Heart left ventricle (tissue), 16 donors: ENCODE data around the gene ASTN2. TPM values are rescaled to one million over a fixed set of nuclear protein-coding genes. Genes with fewer than 3 reads are reported as not detected.

Experiments used
- ATAC-seq, 4 donors: fragments of 200-7000 bp; cut with Tn5 transposase; one replicate each; pipeline ENCODE4 v1.9.1; 2020 to 2022; ENCODE audit warnings: moderate library complexity in 4 of 4, mild to moderate bottlenecking in 3 of 4, moderate number of reproducible peaks in 1 of 4
- DNase-seq, 5 donors: peaks; one replicate each; pipeline ENCODE4 v3.0.0-alpha.2; 2020
- H3K27ac ChIP-seq, 12 donors: fragments of 200-600 bp; sonication (generic) in 4 of 12; one replicate each; pipeline versions ENCODE4 v1.5.0 to v1.8.0; 2016 to 2022; ENCODE audit warnings: mild to moderate bottlenecking in 2 of 12
- H3K27me3 ChIP-seq, 9 donors: fragments of 200-600 bp; sonication (generic) in 2 of 9; one replicate each; pipeline versions ENCODE4 v1.5.1 to v1.8.0; 2016 to 2022; ENCODE audit warnings: mild to moderate bottlenecking in 3 of 9
- H3K36me3 ChIP-seq, 9 donors: fragments of 200-600 bp; sonication (generic) in 2 of 9; one replicate each; pipeline versions ENCODE4 v1.5.0 to v1.8.0; 2018 to 2022; ENCODE audit warnings: mild to moderate bottlenecking in 2 of 9
- H3K4me1 ChIP-seq, 12 donors: fragments of 200-600 bp; sonication (generic) in 4 of 12; one replicate each; pipeline versions ENCODE4 v1.5.0 to v1.8.0; 2016 to 2022; ENCODE audit warnings: mild to moderate bottlenecking in 3 of 12
- H3K4me3 ChIP-seq, 12 donors: fragments of 200-600 bp; sonication (generic) in 4 of 12; one replicate each; pipeline versions ENCODE4 v1.5.0 to v1.8.0; 2017 to 2022; ENCODE audit warnings: mild to moderate bottlenecking in 9 of 12, moderate library complexity in 4 of 12
- H3K9me3 ChIP-seq, 12 donors: fragments of 200-600 bp; sonication (generic) in 4 of 12; one replicate each; pipeline versions ENCODE4 v1.5.0 to v1.8.0; 2016 to 2022; ENCODE audit warnings: mild to moderate bottlenecking in 1 of 12
- POLR2A ChIP-seq, 2 donors: fragments of 450-650 bp; IDR thresholded peaks; one replicate each; pipeline ENCODE4 v1.6.1; 2017; ENCODE audit warnings: antibody characterized with exemption in 2 of 2, mild to moderate bottlenecking in 2 of 2, moderate library complexity in 2 of 2
- WGBS, 4 donors: extraction: QIAGEN DNeasy Blood & Tissue Kit in 2 of 4; methylation state at CpG; one replicate each; pipeline versions ENCODE4 v1.1.5 to v1.1.7; 2013 to 2018; 5-methylcytosine and 5-hydroxymethylcytosine counted together
- intact Hi-C, 10 donors: fragments of 100-400 bp; cut with DNase I; formaldehyde crosslinking; loops; one replicate each; pipeline versions ENCODE4 v1.11.1 to v1.14.2; 2022
- polyA plus RNA-seq, 2 donors: library from polyadenylated mRNA; stranded (reverse); fragments of 200-250 nt; gene quantifications; one replicate each; pipeline ENCODE4 v1.2.3, GENCODE V29; 2013
- total RNA-seq, 9 donors: library from RNA; depleted of rRNA in 2 of 9; stranded (reverse); fragments of >200 nt in 2 of 9; fragmentation: NEBNext Ultra II Directional in 3 of 9; extraction: Animal tissue kit (Norgen Biotek cat#: 25700) in 3 of 9; gene quantifications; one replicate each; pipeline versions ENCODE4 v1.1.0 to v1.2.4, GENCODE V29; 2016 to 2023
- TF ChIP-seq, protein P1 (sequence below), 12 donors: fragments of 200-600 bp; sonication (generic) in 4 of 12; IDR thresholded peaks; one replicate each; pipeline versions ENCODE4 v1.5.0 to v1.8.0; 2018 to 2022; ENCODE audit warnings: antibody characterized with exemption in 12 of 12, mild to moderate bottlenecking in 5 of 12
- donor health status: ischemic (EF 13 %, LVEDD 7.1; RV severe dilation, severe dysfunction).
- donor health status: healthy with polysubstance abuse.
- donor health status: DM: no; HTN: yes; CAD: no.
- donor health status: DM: no; HTN: no; CAD: no.
- donor health status: ischemic (EF 25% LVEDD 6.9; RV normal size, moderate dysfunction).
- donor health status: ischemic (EF 25% LVEDD 5.7; RV mildly dilated, moderate dysfunction).
- donor health status: healthy.
- donor health status: DM: yes; HTN: yes; CAD: no.
- donor health status: ischemic (EF 35%, LVEDD 5.7; RV mildly dilated, moderate dysfunction).
- donor health status: nonischemic (EF 11% LVEDD 7.7; RV severe dilation, severe dysfunction).
- donor health status: DM: yes; HTN: yes; CAD: no.
- donor health status: PGD.
- donor health status: ischemic (EF 29% LVEDD 5.4; RV normal size, mild dysfunction).
- donor health status: nonischemic (EF 23%, LVEDD 6.1; RV moderate dilation, normal function).

ASTN2 gene
- total and polyA plus RNA-seq, 11 donors: 2.5 to 6.0 (median 3.5) TPM

DNA sequence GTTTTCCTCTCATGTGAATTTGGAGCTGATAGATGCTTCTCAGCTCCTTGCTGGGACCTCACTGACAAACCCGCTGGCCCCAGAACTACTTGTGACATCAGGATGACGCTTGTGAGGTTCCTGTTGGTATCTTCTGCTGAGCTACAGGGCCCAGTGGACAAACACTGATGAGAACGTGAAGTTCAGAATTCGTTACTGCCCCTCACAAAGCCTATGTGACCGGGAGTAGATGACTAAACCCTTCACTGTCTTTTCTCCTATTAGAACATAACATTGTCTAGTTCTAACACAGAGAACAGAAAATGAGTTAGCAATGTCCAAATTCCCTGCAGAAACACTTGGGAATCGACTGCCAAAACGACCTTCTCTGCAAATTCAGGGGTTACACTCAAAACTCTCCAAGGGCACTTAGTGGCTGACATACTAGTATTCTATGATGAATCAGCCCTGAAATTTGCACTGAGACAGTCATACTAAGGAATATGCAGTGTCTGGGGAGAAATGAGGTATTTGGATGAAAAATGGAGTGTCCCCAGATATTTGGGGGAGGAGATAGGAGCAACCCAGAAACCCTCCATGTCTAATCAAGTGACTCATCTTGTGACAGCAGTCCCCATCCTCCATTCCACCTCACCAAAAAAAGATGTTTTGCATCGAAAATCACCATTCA, 871.0 kb downstream of the ASTN2 start:
- no peaks in the 10 kb centered on the region for H3K9me3 ChIP-seq
- no peak overlapping the region for H3K4me3 ChIP-seq
- peak overlapping the region in 5 of 12 donors; percentile 2 to 45 (median 29) for H3K27ac ChIP-seq
- no peaks in the 10 kb centered on the region for H3K27me3 ChIP-seq
- peak in 3 of 4 donors; percentile 28 to 86 (median 68) for ATAC-seq
- no peak for TF ChIP-seq POLR2A (IDR thresholded peaks at IDR 0.05)
- TF ChIP-seq, protein P1, sequence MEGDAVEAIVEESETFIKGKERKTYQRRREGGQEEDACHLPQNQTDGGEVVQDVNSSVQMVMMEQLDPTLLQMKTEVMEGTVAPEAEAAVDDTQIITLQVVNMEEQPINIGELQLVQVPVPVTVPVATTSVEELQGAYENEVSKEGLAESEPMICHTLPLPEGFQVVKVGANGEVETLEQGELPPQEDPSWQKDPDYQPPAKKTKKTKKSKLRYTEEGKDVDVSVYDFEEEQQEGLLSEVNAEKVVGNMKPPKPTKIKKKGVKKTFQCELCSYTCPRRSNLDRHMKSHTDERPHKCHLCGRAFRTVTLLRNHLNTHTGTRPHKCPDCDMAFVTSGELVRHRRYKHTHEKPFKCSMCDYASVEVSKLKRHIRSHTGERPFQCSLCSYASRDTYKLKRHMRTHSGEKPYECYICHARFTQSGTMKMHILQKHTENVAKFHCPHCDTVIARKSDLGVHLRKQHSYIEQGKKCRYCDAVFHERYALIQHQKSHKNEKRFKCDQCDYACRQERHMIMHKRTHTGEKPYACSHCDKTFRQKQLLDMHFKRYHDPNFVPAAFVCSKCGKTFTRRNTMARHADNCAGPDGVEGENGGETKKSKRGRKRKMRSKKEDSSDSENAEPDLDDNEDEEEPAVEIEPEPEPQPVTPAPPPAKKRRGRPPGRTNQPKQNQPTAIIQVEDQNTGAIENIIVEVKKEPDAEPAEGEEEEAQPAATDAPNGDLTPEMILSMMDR (IDR thresholded peaks at IDR 0.05): no peak
- H3K4me1 ChIP-seq: peaks cover 0 to 9% (median 0%) of the 10 kb centered on the region in 12 donors
- DNase-seq: peak in 3 of 5 donors; percentile 42 to 66 (median 46)
- intact Hi-C loops: loop anchor here in 1 of 10 donors (10.0 kb wide), 1 partner anchor 109 kb away; no protein-coding TSS in a partner anchor
- no peaks in the 10 kb centered on the region for H3K36me3 ChIP-seq
- WGBS, 4 donors: 67 to 73% (median 69%) methylated on average over 8 of the region's 8 CpGs

DNA sequence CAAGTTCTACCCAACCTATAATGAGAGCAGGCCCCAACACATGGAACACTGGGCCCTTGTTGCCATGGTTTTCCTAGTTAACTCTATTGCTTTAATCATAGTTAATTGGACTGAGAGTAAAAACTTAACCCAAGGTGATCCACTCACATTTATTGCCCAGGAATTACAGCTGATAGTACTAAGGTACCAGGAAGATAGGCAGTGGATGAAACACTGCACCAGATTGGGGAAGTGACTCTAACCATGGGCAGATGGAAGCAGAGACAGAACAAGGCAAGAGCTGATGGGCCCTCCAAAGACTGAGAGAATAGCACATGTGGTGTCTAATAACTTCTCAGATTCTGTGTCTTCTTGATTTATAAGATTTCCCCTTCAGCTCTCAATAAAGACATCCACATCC, 873.5 kb downstream of the ASTN2 start:
- Histone ChIP-seq H3K9me3 (peaks cover 0 to 5% (median 0%) of the 10 kb centered on the region in 12 donors), H3K4me1 (peaks cover 0 to 6% (median 0%) of the 10 kb centered on the region in 12 donors), H3K27me3 (no peaks in the 10 kb centered on the region), H3K36me3 (no peaks in the 10 kb centered on the region), H3K4me3 (no peak overlapping the region), H3K27ac (no peak overlapping the region)
- intact Hi-C loops: loop anchor here in 1 of 10 donors (10.0 kb wide), 1 partner anchor 107 kb away; no protein-coding TSS in a partner anchor
- no peak for ATAC-seq
- TF ChIP-seq, protein P1 (IDR thresholded peaks at IDR 0.05): no peak
- no peak for TF ChIP-seq POLR2A (IDR thresholded peaks at IDR 0.05)
- DNase-seq: no peak

- peaks cover 0 to 1% (median 0%) of the 10 kb centered on the region in 12 donors for H3K4me1 ChIP-seq
- H3K27me3 ChIP-seq: no peaks in the 10 kb centered on the region
- no peak overlapping the region for H3K4me3 ChIP-seq
- intact Hi-C loops: no loop called here
- ATAC-seq (no peak), DNase-seq (no peak)
- H3K27ac ChIP-seq: no peak overlapping the region
- peaks cover 0 to 5% (median 0%) of the 10 kb centered on the region in 12 donors for H3K9me3 ChIP-seq
- no peaks in the 10 kb centered on the region for H3K36me3 ChIP-seq
- TF ChIP-seq POLR2A (IDR thresholded peaks at IDR 0.05): no peak
- TF ChIP-seq, protein P1 (IDR thresholded peaks at IDR 0.05): no peak
- WGBS, 4 donors: 86 to 89% (median 87%) methylated on average over 6 of the region's 6 CpGs
Observed at GRCh38 chr9:116539549-116539948, 875.3 kb downstream of the ASTN2 start.

GRCh38 chr9:116525611-116526010, 889.2 kb downstream of the ASTN2 start:
- ATAC-seq (no peak), DNase-seq (no peak)
- no peak overlapping the region for H3K4me3 ChIP-seq
- no peaks in the 10 kb centered on the region for H3K27me3 ChIP-seq
- intact Hi-C loops: no loop called here
- H3K4me1 ChIP-seq: no peaks in the 10 kb centered on the region
- TF ChIP-seq, protein P1 (IDR thresholded peaks at IDR 0.05): no peak
- TF ChIP-seq POLR2A (IDR thresholded peaks at IDR 0.05): no peak
- 61 to 90% (median 70%) methylated on average over 1 of the region's 1 CpG for WGBS, 4 donors
- H3K9me3 ChIP-seq: peaks cover 0 to 19% (median 0%) of the 10 kb centered on the region in 12 donors
- no peak overlapping the region for H3K27ac ChIP-seq
- H3K36me3 ChIP-seq: no peaks in the 10 kb centered on the region
